ENCODE measurements around the gene TUBGCP3.
A peak's percentile ranks its signal among the peaks of the same experiment; 100 is the strongest.
"Not testable (repeated sequence)": the region's sequence is repeated elsewhere in the genome, so short reads cannot be mapped to it uniquely, and the experiment has no call there.

TUBGCP3 gene

GRCh38 chr13:112526146-112526853 is 61.7 kb downstream of the TUBGCP3 start:
- DNase-seq (ENCODE audit: low spot score) = no peak

- DNase-seq (ENCODE audit: low spot score) = no peak
Observed at GRCh38 chr13:112525356-112525945, 62.5 kb downstream of the TUBGCP3 start.

DNA sequence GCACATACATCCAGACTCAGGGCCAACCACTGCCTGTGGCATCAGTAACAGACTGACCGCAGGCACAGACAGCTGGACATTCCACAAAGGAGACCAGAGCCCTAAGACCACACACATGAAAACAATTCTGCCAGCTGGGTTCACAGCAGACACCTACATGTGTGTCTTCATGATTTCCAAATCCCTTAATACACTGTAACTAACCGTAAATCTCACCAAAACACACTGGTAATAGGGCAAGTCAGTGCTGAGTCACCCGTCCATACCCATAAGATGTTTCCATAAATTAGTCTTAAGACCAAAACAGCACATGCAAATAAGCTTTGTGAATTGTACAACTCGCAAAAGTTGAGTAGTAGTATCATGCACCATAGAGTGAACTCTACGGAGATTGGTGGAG is 65.4 kb downstream of the TUBGCP3 start:
- DNase-seq (ENCODE audit: low spot score) = no peak

- DNase-seq (ENCODE audit: low spot score) = no peak
Observed at GRCh38 chr13:112521073-112521685, 66.8 kb downstream of the TUBGCP3 start.

- no peak for DNase-seq (ENCODE audit: low spot score)
Observed at GRCh38 chr13:112519517-112520060, 68.4 kb downstream of the TUBGCP3 start.

GRCh38 chr13:112516218-112516617 is 71.7 kb downstream of the TUBGCP3 start:
- DNase-seq (ENCODE audit: low spot score) = no peak

- DNase-seq (ENCODE audit: low spot score) = no peak
Observed at GRCh38 chr13:112513761-112514160, 74.2 kb downstream of the TUBGCP3 start.

DNA sequence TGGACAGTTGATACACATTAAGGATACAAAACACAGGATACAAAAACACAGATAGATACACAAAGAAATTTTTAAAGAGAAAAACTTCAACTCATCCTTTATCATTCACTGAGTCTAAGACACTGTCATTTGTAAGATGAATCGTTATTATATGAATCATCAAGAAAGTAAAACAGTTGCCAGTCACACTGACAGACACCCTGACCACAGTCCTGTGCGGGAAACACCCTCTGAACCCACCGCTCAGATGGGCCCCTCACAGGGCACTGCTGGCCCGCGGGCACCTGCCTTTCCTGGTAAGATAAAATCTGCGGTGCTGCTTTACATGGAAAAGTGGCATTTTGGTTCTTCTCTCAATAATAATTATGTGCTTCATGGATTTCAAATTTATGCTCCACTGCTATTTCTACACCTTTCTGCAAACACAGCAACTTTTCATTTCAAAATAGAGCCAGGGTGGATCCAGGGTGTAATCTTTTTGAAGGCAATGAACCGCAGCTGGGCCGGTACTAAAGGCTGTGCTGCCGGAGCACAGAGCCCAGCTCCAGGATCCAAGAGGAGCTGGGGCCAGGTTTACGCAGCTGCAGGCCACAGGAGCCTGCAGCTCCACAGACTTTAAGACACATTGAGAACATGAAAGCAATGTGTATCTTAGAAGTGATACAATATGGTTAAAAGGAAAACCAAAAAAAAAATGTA is 76.8 kb downstream of the TUBGCP3 start:
- no peak for DNase-seq (ENCODE audit: low spot score)

GRCh38 chr13:112510002-112510780 is 77.8 kb downstream of the TUBGCP3 start:
- peak; percentile 73 for DNase-seq (ENCODE audit: low spot score)

DNA sequence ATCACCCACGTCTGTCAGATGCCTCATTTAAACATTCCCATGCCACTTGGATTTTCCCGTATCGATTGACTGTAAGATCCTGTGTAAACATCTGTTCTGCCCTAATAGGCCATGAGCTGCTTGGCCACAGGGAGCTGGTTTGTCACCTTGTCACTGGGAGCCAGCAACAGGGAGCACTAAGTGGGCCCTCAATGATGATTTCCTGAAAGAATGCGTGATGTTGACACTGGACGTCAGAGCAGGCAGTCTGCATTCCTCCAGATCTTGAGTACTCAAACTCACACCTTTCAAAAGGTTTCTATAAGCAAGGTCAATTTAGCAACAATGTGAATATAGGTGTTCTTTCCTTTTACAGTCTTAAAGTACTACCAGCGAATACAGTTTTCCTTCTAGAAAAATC is 78.8 kb downstream of the TUBGCP3 start:
- no peak for DNase-seq (ENCODE audit: low spot score)

DNA sequence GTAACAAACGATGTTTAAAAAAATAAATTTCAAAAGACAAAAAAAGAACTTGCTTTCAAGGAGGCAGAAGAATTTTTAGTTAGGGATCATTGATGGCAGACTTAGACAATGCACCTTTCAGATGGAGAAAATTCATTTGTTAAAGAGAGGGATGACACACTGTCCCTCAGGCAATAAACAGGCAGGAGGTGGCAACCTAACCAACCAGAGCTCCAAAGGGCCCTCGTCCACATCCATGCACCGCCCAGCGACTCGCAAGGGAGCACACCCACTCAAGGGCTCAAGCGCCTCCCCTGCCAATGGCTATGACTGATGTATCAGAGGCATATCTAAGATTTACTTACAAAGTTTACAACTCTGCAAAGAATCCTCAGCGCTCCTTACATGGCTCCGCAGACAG is 81.9 kb downstream of the TUBGCP3 start:
- no peak for DNase-seq (ENCODE audit: low spot score)

- no peak for DNase-seq (ENCODE audit: low spot score)
Observed at GRCh38 chr13:112496166-112496565, 91.8 kb downstream of the TUBGCP3 start.

- no peak for DNase-seq (ENCODE audit: low spot score)
Observed at GRCh38 chr13:112495465-112495864, 92.5 kb downstream of the TUBGCP3 start.

DNA sequence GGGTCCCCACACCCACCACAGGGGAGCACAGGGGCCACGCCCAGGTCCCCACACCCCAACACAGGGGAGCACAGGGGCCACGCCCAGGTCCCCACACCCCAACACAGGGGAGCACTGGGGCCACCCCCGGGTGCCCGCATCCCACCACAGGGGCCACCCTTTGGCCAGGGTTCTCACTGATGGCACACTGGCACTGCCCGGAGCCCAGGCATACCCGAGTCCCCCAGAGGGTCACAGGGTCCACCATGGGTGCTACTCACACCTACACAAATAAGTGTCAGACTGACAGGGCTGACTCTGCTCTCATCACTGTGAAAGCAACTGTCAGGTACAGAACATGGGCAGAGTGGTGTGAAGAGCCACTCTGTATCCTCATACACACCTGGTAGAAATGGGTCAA is 98.8 kb downstream of the TUBGCP3 start:
- DNase-seq (ENCODE audit: low spot score) = no peak

GRCh38 chr13:112488343-112489050 is 99.5 kb downstream of the TUBGCP3 start:
- not testable (repeated sequence) for DNase-seq (ENCODE audit: low spot score)

DNA sequence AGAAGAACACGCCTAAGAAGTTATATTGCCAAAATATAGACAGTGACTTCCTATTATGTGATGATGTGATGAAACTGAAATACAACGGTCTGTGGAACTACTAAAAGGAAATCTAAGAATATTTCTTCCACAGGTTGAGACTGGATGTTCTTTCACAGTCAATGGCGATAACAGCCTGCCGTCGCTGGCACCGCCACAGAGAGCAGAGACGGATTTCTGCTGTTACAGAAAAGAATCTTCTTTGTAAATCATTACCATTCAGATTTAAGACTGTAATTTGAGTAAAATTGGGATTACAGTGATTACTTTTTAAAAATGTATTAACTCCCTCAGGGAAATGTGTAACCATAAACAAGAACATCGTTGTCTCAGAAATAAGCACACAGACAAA is 100.8 kb downstream of the TUBGCP3 start:
- DNase-seq (ENCODE audit: low spot score) = no peak

GRCh38 chr13:112486386-112487126 is 101.4 kb downstream of the TUBGCP3 start:
- no peak for DNase-seq (ENCODE audit: low spot score)

- not testable (repeated sequence) for DNase-seq (ENCODE audit: low spot score)
Observed at GRCh38 chr13:112485814-112486213, 102.1 kb downstream of the TUBGCP3 start.

- no peak for DNase-seq (ENCODE audit: low spot score)
Observed at GRCh38 chr13:112483299-112483698, 104.7 kb downstream of the TUBGCP3 start.

- no peak for DNase-seq (ENCODE audit: low spot score)
Observed at GRCh38 chr13:112481458-112481857, 106.5 kb downstream of the TUBGCP3 start.
